Measurements from ENCODE around the gene CACNG4. TPM values are rescaled to one million over a fixed set of nuclear protein-coding genes. Genes with fewer than 3 reads are reported as not detected.

The CACNG4 gene
- polyA plus RNA-seq (ENCODE audit: insufficient read depth in 1 of 5, insufficient read length in 5 of 5, low replicate concordance in 1 of 5), result 1 to 10 TPM; 1.9 to 3.5 (median 2.2) TPM
- long read RNA-seq, donor 1, partial matches to known transcripts, result 0 of 1 reads
- long read RNA-seq, donor 1, other reads (novel, unspliced or antisense), result 0 of 1 reads
- long read RNA-seq, donor 2, partial matches to known transcripts, result 0 of 1 reads
- long read RNA-seq, donor 2, other reads (novel, unspliced or antisense), result 0 of 1 reads
- long read RNA-seq, donor 3, partial matches to known transcripts, result 0 of 1 reads
- long read RNA-seq, donor 3, other reads (novel, unspliced or antisense), result 0 of 1 reads
- long read RNA-seq, donor 4, partial matches to known transcripts, result 0 of 1 reads
- long read RNA-seq, donor 4, other reads (novel, unspliced or antisense), result 0 of 1 reads
- long read RNA-seq, donor 5, result 0 reads
- long read RNA-seq, donor 6, partial matches to known transcripts, result 0 of 2 reads
- long read RNA-seq, donor 6, other reads (novel, unspliced or antisense), result 0 of 2 reads
- long read RNA-seq, donor 7, partial matches to known transcripts, result 0 of 2 reads
- long read RNA-seq, donor 7, other reads (novel, unspliced or antisense), result 0 of 2 reads
- long read RNA-seq, donor 8, result 0 reads

DNA sequence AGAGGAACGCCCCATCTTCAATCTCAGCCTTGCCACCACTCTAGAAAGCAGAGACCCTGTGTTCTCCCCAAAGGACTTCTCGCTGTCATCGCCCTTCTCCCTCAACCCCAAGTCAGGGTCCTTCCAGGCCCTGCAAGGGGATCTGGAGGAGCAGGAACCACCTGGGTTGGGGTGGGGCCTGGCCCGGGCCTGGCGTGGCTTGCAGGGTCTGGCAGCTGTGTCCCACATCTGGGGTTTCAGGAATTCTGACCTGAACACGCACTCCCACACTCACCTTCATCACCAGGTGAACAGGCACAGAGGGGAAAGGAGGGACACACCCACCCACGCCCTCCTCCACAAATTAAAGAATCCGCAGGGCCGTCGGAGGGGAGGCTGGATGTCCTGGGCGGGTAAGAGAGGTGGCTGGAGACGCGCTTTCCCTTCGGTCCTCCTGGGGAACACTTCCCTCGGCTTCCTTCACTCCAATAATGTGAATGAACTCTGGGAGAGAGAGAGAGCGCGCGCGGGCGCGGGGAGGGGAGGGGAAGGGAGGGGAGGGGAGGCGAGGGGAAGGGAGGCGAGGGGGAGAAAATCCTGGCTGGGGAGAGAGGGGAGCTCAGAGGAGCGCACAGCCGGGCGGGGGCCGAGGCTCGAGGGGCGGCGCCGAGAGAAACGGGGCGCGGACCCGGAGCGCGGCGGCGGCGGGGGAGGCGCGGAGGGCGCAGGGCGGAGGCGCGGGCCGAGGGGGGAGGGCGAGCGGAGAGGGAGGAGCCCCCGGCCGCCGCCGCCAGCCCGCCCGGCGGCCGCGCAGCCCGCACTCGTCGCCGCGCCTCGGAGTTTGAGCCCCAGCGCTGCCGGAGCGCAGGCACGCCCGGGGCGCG lies at the start of gene CACNG4:
TSS of gene CACNG4 (plus strand) at position 799 of the 863 bp plus-strand sequence. CDS start 205 bp downstream, outside the sequence.
- no peak for DNase-seq

DNA sequence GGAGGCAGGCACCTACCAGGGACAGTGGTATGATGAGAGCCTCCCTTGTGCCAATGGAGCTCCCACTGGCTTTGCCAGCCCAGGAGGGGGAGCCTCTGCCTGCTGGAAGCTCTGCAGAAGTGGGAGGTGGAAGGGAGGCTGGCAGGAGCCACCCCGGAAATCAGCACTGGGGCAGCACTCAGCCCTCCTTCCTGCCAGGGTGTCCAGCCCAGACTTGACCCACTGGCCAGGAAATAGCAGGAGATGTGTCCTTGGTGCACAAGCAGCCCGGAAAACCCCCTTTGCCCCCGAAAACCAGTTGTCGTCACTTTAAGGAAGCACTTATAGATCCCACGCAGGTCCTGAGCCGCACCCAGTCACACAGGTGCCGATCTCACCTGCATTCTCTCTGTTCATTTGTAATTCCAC lies 49.3 kb upstream of the CACNG4 start:
- DNase-seq, result no peak

- no peak for DNase-seq
These were observed 48.7 kb upstream of the CACNG4 start for GRCh38 chr17:66915792-66916191.

- DNase-seq, result no peak
These were observed 47.6 kb upstream of the CACNG4 start for GRCh38 chr17:66916946-66917345.

GRCh38 chr17:66918896-66919295 lies 45.6 kb upstream of the CACNG4 start:
- DNase-seq, result no peak

DNA sequence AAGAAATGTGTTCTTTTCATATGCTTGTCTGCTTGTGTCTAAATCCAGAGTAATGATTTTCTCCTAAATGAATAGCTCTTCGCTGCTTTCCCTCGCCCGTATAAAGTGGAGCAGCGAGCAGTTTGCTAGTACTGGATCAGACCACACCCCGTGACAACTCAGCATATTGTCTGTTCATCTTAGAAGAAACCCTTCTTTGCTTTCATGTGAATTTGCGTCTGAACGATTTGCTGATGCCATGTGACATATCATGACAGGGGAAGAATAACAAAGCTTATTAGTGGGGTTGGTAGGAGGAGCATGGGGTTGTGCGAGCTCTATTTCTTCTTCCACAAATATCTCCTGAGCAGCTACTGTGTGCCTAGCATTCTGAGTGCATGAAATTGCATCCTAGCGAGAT lies 44.1 kb upstream of the CACNG4 start:
- DNase-seq, result no peak

DNA sequence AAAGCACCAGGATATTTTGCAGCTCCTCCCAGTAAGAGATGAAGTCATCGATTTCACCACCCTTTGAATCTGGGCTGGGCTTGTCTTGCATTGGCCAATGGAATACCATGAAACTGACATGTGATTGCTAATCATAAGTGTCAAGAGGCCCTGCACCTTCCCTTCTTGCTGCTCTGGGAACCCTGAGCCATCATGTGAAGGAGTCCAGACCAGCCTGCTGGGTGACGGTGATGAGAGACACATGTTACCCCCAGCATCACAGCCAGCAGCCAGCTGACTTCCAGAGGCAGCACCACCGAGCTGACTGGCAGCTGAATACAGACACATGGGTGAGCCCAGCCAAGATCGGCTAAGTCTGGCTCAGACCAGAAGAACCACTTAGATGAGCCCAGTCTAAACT lies 43.6 kb upstream of the CACNG4 start:
- no peak for DNase-seq

DNA sequence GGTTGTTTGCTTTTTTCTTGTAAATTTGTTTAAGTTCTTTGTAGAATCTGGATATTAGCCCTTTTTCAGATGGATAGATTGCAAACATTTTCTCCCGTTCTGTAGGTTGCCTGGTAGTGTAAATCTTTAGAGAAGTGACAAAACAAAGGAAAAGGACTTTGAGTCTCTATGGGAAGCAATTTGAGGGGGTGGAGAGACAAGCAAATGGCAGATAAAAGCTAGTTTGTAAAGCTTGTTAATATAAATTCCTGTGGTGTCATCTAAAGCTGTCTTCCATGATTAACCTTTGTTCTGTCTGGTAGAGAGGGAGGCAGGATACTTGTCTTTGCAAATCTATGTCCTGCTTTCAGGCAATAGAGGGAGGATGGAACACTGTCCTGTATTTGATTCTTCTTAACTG lies 40.6 kb upstream of the CACNG4 start:
- DNase-seq, result no peak

DNA sequence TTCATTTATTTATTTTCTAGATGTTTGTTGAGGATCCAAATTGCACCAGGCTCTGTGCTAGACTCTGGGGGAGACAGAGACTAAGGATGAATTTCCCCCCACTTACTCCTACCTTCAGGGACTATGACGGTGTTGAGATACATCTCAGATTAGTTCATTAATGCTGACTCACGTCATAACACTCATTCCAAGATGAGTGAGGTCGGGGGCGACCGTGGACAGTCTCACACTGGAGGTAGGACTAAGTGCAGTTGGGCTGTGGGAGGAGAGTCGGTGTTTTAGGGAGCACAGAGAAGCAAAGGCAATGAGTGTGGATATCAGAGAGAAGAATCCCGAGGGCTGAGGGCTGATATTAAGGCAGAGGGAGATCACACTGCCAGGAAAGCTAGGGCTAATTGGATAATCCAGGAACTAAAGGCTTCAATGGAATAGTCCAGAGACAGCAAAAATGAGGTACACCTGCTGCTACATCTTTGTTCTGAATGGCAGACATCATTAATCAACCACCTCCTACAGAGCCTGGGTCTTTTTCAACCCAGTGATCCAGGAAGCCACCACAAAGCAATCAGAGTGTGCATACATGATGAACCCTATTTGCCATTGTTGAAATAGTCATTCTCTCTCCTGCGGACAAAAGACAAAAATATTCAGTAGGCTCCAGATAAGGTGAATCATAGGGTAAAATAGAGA lies 38.6 kb upstream of the CACNG4 start:
- DNase-seq, result no peak

GRCh38 chr17:66928949-66929348 lies 35.6 kb upstream of the CACNG4 start:
- no peak for DNase-seq

GRCh38 chr17:66929591-66929990 lies 34.9 kb upstream of the CACNG4 start:
- DNase-seq, result no peak

DNA sequence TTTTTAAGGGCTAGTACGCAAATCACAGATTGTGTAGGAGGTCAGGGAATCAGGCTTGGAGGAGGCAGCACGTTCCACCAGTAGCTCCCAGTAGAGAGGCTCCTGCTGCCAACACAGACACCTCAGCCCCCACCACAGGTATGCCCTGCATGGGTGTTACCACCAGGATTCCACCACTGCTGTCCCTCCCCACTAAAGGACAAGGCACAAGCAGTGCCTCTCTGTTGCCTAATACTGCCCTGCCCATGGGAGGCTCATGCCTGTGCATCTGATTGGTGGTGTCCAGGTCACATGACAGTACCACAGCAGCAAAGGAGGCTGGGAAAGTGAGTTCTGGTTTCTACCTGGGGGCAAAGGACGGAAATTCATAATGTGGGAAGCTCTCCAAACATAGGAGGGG lies 33.6 kb upstream of the CACNG4 start:
- no peak for DNase-seq

DNA sequence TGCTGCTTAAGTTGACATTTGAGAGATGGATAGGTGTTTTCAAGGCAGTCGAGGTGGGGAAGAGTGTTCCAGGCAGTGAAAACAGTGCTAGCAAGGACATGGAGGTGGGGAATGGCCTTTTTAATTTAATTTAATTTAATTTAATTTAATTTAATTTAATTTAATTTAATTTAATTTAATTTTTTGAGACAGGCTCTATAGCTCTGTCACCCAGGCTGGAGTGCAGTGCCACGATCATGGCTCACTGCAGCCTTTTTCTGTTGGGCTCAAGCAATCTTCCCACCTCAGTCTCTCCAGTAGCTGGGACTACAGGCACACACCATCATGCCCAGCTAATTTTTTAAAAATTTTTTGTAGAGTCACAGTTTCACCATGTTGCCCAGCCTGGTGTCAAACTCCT lies 32.2 kb upstream of the CACNG4 start:
- no peak for DNase-seq

GRCh38 chr17:66934040-66934439 lies 30.5 kb upstream of the CACNG4 start:
- no peak for DNase-seq

DNA sequence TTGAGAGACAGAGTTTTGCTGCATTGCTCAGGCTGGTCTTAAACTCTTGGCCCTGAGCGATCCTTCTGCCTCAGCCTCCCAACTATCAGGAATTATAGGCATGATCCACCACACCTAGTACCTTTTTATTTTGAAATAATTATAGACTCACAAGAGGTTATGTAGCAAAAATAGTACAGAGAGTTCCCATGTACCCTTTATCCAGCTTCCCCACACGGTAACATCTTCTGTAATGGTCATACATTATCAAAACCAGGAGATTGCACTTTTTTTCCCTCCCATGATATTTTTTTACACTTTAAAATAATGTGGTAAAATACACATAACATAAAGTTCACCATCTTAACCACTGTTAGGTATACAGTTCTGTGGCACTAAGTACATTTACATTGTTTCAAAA lies 28.8 kb upstream of the CACNG4 start:
- no peak for DNase-seq

DNA sequence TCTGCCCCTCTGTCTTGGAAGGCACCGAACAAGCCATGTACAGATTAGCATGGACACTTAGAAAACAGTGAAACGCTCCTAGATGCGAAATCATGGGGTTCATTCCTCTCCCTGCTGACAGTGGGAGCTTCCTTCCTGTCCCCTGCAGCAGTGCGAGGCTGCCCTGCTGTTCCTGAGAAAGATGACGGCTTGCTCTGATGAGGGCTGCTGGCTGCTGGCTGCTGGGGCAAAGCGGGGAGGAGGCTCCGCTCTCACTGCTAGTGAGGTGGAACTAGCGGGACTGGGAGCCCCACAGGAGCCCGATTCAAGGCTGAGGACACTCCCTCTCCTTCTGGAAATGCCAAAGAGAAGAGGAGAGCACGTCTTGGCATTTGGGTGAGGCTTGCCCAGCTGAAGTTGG lies 25.9 kb upstream of the CACNG4 start:
- DNase-seq, result no peak

DNA sequence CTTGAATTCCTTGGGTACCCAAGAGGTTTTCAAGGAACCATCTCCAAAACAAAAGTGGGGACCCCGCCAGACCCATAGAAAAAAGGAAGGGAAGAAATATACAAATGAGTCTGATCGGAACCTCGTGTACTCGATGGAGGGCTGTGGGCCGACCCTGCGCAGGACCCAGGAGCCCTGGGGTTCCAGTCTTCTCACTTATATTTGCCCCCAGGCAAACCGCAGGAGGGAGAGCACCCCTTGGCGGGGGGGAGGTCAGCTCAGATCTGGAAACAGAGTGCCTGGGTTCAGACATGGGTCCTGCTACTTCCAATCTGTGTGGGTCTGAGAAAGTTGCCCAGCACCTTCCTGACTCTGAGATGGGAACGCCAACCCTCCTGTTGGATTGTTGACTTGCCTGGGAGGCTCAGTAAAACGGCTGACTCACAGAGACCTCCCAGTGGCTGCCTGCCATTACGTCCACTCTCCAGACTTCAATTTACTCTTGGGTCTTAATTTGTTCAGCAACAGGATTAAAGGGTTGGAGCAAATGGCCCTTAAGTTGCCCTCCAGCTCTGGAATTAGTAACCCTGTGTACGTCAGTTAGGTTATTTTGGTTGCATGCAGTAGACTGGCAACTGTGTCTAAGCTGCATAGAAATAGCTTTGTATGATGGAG lies 24.9 kb upstream of the CACNG4 start:
- DNase-seq, result no peak

DNA sequence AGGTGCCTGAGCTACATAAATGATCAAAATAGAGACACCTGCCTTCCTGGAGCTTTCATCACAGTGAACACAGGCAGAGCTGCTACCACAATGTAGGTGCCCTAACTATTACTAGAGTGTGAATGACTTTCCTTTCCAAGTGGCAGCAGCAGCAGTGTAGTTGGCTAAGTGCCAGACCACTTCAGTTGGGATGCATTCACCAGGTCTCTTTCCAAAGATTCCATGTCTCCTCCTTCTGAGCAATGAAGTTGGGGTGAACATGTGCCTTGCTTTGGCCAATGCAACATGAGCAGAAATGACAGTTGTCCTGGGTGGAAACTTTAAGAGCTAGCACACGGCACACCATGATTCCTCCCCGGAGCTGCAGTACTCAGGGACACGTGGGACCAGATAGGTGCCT lies 23.3 kb upstream of the CACNG4 start:
- DNase-seq, result no peak

GRCh38 chr17:66941773-66942450 lies 22.6 kb upstream of the CACNG4 start:
- DNase-seq, result no peak

DNA sequence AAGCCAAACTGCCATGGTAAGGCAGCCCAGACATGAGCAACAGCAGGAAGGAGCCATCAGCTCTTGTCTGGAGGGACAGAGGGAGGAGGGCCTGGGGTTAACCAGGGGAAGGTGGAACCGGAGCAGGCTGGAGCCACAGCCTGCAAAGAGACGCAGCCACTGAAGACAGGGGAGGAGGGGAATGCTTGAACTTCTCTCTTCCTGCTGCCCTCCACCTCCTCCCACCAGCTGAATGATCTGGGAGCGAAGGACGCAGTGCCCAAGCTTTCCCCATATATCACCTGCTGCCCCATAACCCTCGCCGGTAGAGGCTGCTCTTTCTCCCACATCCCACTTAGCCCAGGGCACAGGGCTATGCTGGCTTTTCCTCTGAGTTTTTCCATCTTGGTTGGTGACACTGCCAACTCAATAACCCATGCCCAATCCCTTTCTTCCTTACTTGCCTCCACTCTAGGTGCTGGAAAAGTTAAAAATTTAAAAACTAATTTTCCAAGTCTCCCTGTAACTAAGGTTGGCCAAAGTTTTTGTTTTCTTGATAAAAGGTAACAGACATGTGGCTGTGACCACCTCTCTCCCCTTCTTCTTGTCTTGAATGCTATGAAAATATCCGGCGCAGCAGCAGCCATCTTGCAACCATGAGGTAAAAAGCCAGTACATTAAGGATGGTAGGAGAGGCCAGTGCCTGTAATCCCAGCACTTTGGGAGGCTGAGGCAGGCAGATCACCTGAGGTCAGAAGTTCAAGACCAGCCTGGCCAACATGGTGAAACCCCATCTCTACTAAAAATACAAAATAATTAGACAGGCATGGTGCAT lies 21.8 kb upstream of the CACNG4 start:
- no peak for DNase-seq

Measured in right lung (tissue), 10 donors.